Measurements from ENCODE around the gene PRSS22.

GRCh38 chr16:2840914-2841313 is 17.1 kb downstream of the PRSS22 start:
- TF ChIP-seq CTCF (IDR thresholded peaks at IDR 0.05) = no peak
- no peak for TF ChIP-seq POLR2A (IDR thresholded peaks at IDR 0.05; ENCODE audit: low read depth)
- no peak for TF ChIP-seq EP300 (IDR thresholded peaks at IDR 0.05)
- TF ChIP-seq POLR2AphosphoS5 (IDR thresholded peaks at IDR 0.05) = no peak

Measured in esophagus muscularis mucosa (tissue), 4 donors.